Sigmoid colon (tissue), 4 donors: ENCODE data around the gene FGF14.

Experiments
- CTCF ChIP-seq, 4 experiments: fragments of 450-650 bp in 3 of 4; fragments of 200-600 bp in 1 of 4; IDR thresholded peaks; one replicate each; pipeline ENCODE4 v1.5.1; 2016 to 2019; ENCODE audit warnings: antibody characterized with exemption in 4 of 4, mild to moderate bottlenecking in 3 of 4, moderate library complexity in 2 of 4
- POLR2A ChIP-seq, 2 donors: fragments of 450-650 bp; IDR thresholded peaks; one replicate each; pipeline ENCODE4 v1.6.1; 2016; ENCODE audit warnings: antibody characterized with exemption in 2 of 2, mild to moderate bottlenecking in 2 of 2, moderate library complexity in 2 of 2
- POLR2AphosphoS5 ChIP-seq, 4 donors: sonication (generic); formaldehyde crosslinking; IDR thresholded peaks; one replicate each; pipeline ENCODE4 v1.6.1; 2017; ENCODE audit warnings: antibody characterized with exemption in 4 of 4

GRCh38 chr13:101837288-101837687 is 564.6 kb downstream of the FGF14 start:
- TF ChIP-seq POLR2A (IDR thresholded peaks at IDR 0.05) (no peak), CTCF (IDR thresholded peaks at IDR 0.05) (no peak), POLR2AphosphoS5 (IDR thresholded peaks at IDR 0.05) (no peak)
